ENCODE measurements around the gene SLC35A4.
"Not testable (repeated sequence)": the region's sequence is repeated elsewhere in the genome, so short reads cannot be mapped to it uniquely, and the experiment has no call there.

SLC35A4 gene

DNA sequence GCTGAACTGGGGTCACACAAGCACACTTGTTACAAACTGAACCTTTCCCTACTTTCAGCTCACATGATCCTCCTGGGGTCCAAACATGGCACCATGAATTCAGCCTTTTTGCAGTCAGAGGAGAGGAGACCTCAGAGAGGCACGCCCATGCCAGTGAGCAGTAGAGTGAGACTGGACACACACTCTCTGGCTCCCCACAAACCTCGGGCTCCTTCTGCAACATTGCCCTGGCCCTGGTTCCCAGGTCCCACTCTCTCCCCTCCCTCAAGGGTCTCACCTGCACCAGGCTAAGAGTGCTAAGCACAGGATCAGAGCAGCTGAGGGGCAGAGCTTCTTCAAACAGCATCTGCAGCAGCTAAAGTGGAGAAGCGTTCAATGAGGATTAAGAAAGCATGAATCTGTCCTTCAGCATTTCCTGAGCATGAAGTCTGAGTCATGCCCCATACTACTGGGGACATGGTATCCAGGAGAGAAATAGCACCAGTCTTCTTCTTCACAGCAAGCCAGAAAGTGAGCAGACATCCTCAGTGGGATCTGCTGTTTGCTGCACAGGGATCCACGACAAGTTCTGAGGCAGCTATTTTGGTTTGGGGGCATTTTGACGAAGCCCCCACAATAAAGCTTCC lies 27.2 kb downstream of the SLC35A4 start:
- DNase-seq = no peak

- DNase-seq = not testable (repeated sequence)
Observed at GRCh38 chr5:140593070-140593469, 28.4 kb downstream of the SLC35A4 start.

DNA sequence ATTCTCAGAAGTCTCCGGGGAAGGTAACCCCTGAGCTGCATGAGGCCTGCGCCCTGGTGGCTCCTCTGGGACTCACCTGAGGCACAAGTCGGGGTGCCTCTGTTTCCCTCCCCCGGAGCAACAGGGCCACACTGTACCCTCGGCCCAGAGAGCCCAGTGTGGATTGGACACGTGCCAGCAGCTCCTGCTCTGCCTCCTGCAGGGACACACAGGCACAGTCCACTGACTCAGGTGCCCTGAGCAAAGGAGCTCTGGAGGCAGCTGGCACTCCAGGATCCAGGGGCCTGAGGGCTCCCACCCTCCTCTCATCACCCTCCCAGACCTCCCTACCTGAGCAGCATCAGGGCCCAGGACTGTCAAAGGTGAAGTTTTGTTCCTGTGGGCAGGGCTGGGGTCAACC lies 29.5 kb downstream of the SLC35A4 start:
- DNase-seq = no peak

DNA sequence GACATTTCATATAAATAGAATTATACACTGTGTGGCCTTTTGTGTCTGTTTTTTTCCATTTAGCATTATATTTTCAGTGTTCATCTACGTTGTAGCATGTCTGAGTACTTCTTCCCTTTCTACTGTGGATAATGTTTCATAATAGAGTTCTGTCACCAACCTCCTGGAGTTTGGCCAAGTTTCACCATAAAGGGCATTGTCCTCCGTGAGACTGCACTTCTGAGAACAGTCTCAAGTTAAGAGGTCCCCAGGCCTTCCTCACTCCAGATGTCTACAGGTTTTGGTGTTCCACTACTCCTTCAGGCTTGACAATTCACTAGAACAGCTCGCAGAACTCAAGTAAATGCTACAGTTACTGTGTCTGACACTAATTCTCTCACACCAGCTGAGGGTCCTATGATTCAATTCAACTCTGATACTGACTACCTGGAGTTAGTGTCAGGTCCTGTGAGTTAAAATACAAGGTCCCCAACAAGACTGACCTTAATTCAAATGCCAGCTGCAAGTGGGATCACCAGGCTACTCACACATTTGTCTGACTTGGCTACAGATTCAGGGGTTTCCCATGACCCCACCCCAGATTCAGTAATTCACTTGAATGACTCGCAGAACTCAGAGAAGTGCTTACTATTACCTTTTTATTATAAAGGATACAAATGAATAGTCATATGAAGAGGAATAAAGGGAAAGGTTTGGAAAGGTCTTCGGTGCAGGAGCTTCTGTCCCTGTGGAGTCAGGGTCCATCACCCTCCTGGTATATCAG lies 31.1 kb downstream of the SLC35A4 start:
- DNase-seq = peak; percentile 85

- no peak for DNase-seq
Observed at GRCh38 chr5:140596321-140596741, 31.7 kb downstream of the SLC35A4 start.

- no peak for DNase-seq
Observed at GRCh38 chr5:140598836-140599235, 34.2 kb downstream of the SLC35A4 start.

GRCh38 chr5:140600096-140600495 lies 35.5 kb downstream of the SLC35A4 start:
- no peak for DNase-seq

DNA sequence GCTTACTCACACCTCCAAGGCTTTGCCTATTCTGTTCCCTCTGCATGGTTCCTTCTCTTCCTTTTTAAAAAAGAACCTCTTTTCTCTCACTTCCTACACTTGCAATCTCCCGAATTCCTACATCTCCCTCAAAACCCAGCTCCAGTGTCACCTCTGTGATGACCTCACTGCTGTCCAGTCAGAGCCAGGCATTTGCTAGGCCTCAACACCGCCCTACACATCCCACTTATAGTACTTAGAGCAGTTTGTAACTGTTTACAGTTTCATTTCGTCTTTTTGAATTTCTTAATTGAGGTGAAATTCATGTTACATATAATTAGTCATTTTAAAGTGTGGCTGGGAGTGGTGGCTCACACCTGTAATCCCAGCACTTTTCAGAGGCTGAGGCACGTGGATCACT lies 37.5 kb downstream of the SLC35A4 start:
- no peak for DNase-seq

DNA sequence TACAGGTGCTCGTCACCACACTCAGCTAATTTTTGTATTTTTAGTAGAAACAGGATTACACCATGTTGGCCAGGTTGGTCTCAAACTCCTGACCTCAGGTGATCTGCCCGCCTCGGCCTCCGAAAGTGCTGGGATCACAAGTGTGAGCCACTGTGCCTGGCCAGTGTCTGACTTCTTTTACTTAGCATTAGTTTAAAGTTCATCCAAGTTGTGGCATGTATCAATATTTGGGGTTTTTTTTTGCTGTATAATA lies 38.7 kb downstream of the SLC35A4 start:
- DNase-seq = not testable (repeated sequence)

DNA sequence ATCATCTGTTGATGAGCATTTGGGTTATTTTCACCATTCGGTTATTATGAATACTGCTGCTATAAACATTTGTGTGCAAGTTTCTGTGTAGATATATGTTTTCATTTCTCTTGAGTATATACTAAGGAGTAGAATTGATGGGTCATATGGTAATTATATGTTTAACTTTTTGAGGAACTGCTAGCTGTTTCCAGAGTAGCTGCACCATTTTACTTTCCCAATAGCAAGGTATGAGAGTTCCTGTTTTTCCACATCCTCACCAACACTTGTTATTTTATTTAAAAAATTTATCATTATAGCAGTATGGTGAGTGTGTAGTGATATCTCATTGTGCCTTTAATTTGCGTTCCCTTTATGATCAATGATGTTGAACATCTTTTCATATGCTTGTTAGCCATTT lies 39.1 kb downstream of the SLC35A4 start:
- no peak for DNase-seq

DNA sequence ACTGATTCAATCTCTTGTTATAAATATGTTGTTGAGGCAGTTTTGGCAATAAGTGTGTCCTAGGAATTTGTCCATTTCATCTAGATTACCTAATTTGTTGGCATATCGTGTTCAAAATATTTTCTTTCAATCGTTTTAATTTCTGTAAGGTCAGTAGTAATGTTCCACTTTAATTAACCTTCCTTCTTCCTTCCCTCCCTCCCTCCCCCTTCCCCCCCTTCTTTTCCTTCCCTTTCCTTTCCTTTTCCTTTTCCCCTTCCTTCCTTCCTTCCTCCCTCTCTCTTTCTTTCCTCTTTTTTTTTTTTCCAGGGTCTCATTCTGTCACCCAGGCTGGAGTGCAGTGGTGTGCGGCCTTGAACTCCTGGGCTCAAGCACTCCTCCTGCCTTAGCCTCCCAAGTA lies 41.3 kb downstream of the SLC35A4 start:
- no peak for DNase-seq

DNA sequence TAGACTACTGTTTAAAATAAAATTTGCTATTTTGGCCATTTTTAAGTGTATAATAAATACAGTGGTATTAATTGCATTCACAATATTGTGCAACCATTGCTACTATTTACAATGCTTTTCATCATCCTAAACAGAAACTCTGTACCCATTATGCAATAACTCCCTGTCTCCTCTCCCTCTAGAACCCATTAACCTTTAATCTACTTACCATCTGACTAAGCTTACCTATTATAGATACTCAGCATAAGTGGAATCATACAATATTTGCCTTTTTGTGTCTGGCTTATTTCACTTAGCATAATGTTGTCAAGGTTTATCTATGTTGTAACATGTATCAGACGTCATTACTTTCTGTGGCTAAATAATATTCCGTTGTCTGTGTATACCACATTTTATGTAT lies 42.4 kb downstream of the SLC35A4 start:
- peak; percentile 23 for DNase-seq

DNA sequence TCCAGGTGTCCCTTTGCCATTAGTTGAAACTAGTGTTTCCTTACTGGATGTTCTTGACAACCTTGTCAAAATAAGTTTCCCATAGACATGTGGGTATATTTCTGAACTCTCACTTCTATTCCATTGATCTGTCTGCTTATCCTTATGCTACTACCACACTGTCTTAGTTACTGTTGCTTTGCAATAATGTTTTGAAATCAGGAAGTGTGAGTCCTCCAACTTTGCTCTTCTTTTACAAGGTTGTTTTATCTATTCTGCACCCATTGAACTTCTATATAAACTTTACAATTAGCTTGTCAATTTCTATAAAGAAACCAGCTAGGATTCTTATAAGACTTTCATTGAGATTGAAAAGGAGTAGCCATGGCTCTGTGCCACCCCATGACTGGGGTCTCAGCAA lies 44.1 kb downstream of the SLC35A4 start:
- no peak for DNase-seq

GRCh38 chr5:140609126-140609525 lies 44.5 kb downstream of the SLC35A4 start:
- DNase-seq = no peak

- peak; percentile 90 for DNase-seq
Observed at GRCh38 chr5:140611020-140611521, 46.4 kb downstream of the SLC35A4 start.
